OCI-M2 (cell line): ENCODE results near the gene MAZ.
"Not testable (repeated sequence)": the region's sequence is repeated elsewhere in the genome, so short reads cannot be mapped to it uniquely, and the experiment has no call there.

Experiments
- DNase-seq: peaks from one replicate; lab custom pipeline; 2025; ENCODE audit not compliant: unreplicated experiment; lab: John Stamatoyannopoulos, UW

The MAZ gene

DNA sequence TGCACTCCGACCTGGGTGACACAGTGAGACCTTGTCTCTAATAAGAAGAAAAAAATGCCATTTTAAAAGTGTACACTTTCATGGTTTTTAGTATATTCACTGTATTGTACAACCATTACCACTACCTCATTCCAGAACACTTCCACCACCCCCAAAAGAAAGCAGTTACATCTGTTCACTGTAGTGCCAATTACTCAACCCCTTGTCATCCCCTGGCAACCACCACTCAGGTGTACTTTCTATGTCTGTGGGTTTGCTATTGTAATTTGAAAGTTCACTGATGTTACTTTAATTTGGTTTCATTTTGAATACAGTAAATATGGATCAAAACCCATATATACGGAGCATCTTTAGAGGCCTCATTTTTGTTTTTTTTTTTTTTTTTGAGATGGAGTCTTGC is 22.2 kb upstream of the MAZ start:
- DNase-seq = no peak

DNA sequence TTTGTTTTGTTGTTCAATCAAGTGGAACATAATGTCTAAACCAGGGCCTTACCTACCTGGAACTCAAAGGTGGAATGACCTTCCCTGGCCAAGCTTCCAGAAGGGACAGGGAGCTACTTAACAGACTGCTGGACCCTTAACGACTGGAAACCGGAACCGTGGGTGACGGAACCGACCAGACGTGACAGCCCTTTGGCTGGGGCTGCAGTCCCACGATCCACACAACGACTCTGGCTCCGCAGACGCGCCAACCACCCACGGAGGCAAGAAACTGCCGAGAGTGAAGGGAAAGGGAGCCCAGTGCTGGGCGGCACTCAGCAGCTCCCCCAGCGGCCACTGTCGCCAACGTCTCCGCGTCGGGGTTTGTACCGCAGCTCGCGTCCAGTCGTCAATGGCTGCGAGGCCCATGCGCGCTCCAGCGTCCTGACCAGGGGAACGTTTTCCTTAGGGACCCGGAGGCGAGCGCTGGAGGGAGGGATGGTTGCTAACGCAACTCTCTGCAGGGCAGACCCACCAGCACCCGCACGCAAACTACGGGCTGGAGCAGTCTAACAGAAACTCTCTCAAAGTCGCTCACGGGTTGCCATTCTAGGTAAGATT is 21.3 kb upstream of the MAZ start:
- DNase-seq = no peak

DNA sequence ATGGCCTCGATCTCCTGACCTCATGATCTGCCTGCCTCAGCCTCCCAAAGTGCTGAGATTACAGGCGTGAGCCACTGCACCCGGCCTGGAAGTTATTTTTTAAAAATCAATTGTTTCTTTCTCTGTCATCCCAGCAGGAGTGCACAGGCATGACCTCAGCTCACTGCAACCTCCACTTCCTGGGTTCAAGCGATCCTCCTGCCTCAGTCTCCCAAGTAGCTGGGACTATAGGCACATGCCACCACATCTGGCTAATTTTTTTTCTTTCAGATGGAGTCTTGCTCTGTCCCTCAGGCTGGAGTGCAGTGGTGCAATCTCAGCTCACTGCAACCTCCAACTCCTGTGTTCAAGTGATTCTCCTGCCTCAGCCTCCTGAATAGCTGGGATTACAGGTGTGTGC is 19.2 kb upstream of the MAZ start:
- DNase-seq = not testable (repeated sequence)

DNA sequence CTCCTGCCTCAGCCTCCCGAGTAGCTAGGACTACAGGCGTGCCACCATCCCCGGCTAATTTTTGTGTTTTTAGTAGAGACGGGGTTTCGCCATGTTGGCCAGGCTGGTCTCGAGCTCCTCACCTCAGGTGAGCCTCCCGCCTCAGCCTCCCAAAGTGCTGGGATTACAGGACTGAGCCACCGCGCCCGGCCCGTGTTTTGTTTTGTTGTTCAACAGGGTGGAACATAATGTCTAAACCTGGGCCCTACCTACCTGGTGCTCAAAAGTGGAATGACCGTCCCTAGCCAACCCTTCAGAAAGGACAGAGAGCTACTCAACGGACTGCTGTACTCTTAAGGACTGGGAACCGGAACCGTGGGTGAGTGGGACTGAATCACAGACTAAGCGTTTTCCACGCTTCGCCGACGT is 16.6 kb upstream of the MAZ start:
- no peak for DNase-seq

DNA sequence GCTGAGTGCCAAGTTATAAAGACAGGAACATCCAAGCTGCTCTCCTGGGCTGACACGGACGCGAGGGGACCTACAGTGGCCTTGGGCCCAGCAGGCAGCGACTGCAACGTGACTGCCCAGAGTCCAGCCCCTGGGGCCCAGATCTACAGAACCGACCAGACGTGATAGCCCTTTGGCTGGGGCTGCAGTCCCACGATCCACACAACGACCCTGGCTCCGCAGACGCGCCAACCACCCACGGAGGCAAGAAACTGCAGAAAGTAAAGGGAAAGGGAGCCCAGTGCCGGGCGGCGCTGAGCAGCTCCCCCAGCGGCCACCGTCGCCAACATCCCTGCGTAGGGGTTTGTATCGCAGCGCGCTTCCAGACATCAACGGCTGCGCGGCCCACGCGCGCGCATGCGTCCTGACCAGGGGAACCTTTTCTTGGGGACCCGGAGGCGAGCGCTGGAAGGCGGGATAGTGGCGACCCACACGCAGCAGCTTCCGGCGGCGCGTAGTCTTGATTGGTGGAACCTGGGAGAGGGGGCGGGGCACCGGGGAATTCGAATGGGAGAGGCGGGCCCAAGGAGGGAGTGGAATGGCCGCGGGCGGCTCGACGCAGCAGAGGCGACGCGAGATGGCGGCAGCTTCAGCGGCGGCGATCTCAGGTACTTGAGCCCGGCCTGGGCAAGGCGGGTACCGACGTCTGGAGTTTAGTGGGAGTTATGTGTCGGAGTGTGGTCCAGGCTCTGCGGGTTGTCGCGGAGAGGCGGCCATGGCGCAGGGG is 16.0 kb upstream of the MAZ start, which contains the start of gene KIF22:
KIF22 (plus strand) TSS at position 569 of the 766 bp plus-strand sequence; CDS start at position 578, 9 bp downstream.
- peak; percentile 76 for DNase-seq

DNA sequence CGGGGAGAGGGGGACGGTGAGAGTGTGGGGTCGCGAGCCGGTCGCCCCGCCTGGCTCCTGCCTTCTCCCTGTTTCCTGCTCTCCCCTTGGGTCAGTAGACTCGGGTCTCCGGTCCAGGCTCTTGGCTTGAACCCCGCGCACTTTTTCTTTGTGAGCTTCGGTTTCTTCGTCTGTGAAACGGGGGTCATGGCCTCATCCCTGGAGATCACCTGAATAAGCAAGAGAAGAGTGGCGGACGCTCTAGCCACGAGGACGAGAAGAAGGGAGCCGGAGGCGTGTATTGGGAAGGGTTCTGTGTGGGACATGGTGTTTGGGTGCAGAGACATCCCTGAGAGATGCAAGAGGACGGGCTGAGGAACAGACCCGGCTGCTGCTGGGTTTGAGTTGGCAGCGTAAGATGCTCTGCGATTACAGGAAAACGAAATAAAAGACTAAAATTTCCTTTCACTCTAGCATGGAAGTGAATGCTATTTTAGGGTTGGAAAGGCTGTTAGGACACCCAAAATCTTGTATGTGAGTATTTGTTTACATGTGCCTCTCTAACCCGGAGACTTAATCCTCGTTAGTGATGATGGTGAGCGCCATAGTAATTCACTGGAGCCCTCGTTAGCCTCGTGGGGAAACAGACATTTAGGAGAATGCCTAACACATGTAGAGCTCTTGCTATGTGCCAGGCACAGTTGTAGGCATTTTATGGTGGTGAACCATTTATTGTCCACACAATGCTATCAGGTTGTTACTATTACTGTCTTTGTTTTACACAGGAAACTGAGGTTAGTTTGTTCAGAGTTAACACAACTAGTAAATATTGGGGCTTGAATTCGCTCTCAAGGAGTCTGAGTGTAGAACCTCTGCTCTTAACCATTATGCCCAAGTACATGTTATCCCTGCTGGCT is 15.1 kb upstream of the MAZ start:
- no peak for DNase-seq

DNA sequence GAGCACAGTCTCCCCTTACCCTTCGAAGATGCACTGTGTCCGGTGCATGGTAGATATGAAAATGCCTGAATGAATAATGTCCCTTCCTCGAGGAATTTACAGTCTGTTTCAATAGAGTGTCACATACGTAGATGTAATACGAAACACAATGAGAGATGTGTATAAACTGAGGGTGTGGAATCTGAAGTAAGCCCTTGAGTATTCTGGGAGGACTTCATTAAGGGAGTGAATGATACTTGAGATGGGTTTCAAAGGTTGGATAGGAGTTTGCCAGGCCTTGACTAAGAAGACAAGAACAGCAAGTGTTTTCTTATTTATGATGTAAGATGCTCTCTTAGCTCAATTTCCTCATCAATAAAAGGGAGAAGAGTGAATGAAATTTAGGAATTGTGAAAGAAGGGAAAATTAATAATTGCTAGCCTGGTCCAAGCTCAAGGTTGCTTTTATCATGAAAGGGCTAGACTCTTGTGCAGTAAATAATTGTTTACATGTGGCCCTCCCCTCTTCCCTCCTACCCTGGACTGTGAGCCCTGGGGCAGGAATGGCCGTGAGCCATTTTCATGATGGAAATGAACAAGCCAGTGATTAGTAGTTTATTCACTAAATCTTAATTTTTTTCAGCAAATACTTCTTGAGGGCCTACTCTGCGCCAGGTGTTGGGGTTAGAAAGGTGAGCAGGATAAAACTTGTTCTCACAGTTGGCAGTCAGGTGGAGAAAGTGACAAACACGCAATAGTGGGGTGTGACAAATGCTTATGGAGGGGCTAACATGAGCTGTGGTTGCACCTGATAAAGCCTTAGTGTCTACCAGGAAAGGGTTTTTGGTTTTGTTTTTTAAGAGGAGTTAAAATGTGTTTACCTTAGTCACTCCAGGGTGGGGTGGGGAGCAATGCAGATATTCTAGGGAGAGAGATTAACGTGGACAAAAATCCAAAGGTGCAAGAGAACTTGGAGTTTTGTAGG is 14.2 kb upstream of the MAZ start:
- no peak for DNase-seq

DNA sequence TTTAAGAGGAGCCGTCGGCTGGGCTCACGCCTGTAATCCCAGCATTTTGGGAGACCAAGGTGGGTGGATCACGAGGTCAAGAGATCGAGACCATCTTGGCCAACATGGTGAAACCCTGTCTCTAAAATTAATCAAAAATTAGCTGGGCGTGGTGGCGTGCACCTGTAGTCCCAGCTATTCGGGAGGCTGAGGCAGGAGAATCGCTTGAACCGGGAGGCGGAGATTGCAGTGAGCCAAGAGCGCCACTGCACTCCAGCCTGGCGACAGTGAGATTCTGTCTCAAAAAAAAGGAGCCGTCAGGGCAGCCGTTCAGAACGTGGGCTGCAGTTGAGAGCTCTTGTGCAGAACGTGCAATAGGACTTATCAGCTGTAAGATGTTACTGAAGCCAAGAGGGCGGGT is 13.2 kb upstream of the MAZ start:
- not testable (repeated sequence) for DNase-seq

DNA sequence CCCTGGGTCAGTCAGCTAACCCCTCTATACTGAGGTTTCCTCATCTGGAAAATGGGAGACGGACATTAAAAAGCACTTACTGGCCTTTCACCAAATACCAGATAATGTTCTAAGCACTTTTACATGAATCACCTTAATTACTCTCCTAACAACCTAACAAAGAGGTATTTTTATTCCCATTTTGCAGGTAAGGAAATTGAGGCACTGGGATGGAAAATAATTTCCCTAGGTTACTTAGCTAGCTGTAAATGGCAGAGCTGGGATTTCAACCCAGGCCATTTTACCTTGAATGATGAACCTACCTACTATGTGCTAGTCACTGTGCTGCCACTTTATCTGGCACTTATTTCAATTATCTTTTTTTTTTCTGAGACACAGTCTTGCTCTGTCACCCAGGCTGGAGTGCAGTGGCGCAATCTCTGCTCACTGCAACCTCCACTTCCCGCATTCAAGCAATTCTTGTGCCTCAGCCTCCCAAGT is 12.1 kb upstream of the MAZ start:
- no peak for DNase-seq

DNA sequence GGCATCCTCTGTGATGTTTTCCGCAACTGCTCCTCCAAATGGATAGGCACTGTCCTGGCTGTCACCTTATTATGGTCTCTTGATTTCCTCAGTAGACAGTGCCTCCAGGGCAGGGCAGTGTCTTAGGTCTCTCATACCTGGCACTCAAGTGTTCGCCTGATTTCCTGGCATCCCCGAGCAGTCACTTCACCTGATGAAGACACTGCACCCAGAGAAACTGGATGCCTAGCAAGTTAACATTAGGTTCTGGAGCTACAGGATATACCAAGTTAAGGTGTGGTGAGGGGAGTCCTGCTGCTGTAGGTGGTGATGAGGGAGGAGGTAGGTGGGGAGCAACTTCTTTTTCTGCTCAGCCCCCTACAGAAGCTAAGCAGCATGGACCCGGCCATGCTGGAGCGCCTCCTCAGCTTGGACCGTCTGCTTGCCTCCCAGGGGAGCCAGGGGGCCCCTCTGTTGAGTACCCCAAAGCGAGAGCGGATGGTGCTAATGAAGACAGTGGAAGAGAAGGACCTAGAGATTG is 3.9 kb upstream of the MAZ start:
- DNase-seq = no peak

DNA sequence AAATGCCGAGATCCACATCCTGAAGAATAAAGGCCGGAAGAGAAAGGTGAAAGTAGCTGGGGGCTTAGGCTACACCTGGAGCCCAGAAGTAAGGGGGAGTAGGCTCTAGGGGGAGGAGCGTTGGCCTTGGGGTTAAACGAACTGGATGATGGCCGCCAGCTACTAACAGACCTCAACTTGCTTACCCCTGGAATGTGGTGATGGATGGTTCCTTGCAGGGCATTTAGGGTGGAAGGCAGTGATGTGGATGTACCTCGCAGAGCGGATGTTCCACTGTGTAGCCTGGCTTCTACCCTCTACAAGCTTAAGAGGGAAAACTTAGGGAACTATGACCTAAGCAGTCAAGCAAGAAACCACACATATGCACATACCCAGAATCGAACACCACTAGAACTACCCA is 2.3 kb upstream of the MAZ start:
- no peak for DNase-seq

DNA sequence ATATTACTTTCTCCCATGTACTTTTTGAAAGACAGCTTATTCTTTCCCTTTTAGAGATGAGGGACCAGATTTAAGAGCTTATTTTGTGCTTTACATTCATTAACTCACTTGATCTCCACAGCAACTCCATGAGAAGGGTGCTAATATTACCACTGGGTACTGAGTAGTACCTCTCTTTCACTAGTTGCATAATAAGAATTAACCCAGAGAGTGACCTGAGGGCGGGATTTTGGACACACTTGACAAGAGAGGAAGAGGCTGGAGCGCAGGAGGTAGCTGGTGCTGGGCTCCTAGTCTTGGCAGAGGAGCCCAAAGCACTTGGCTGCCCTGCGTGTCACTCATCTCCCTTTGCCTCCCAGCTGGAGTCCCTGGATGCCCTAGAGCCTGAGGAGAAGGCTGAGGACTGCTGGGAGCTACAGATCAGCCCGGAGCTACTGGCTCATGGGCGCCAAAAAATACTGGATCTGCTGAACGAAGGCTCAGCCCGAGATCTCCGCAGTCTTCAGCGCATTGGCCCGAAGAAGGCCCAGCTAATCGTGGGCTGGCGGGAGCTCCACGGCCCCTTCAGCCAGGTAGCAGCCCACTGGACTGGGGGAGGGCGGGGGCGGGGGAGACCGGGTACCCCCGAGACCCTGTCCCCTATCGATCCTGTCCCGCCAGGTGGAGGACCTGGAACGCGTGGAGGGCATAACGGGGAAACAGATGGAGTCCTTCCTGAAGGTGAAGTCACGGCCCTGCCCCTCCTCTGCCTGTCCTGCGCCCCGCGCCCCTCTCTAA is 1.7 kb upstream of the MAZ start:
- DNase-seq = no peak

DNA sequence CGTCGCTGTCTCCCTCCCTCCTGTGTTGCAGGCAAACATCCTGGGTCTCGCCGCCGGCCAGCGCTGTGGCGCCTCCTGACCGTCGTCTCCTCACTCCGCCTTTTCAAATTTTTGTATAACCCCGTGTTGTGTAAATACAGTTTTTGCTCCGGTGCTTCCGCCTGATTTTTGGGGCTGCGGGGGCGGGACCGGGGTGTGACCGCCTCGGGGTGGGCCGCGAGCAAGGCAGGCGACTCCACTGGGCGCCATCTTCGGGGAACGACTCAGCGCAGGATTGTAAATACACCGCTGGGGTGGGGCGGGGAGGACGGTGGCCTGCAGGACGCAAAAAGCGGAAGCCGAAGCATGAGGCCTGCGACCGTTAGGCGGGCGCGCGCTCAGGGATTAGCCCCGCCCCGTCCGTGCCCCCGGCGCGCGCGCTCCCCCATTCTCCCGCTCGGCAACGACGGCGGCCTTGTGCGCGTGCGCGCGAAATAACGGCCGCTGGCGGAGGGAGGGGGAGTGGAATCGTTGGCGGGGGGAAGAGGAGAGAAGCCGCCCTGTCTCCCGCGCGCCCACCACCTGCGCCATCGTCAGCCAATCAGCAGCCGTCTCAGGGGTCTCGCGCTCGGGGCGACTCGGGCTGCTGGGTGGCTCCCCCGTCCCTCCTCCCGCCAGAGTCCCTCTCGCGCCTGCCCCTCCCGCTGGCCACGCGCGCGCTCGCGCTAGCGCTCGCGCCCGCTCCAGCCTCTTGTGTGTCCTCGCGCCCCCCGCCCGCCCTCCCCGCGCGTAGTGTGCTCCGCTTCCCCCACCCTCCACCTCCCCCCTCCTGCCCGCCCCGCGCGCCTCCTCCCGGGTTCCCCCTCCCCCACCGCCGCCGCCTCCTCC is 864 bp upstream of the MAZ start:
- DNase-seq = no peak

DNA sequence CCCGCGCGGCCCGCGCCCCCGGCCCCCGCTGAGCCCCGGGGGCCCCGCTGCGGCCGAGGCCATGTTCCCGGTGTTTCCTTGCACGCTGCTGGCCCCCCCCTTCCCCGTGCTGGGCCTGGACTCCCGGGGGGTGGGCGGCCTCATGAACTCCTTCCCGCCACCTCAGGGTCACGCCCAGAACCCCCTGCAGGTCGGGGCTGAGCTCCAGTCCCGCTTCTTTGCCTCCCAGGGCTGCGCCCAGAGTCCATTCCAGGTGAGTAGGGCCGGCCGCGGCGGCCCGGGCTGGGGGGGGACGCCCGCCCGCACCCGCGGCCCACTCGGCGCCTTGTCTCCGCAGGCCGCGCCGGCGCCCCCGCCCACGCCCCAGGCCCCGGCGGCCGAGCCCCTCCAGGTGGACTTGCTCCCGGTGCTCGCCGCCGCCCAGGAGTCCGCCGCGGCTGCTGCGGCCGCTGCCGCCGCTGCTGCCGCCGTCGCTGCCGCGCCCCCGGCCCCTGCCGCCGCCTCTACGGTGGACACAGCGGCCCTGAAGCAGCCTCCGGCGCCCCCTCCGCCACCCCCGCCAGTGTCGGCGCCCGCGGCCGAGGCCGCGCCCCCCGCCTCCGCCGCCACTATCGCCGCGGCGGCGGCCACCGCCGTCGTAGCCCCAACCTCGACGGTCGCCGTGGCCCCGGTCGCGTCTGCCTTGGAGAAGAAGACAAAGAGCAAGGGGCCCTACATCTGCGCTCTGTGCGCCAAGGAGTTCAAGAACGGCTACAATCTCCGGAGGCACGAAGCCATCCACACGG is 504 bp downstream of the MAZ start:
- DNase-seq = no peak

DNA sequence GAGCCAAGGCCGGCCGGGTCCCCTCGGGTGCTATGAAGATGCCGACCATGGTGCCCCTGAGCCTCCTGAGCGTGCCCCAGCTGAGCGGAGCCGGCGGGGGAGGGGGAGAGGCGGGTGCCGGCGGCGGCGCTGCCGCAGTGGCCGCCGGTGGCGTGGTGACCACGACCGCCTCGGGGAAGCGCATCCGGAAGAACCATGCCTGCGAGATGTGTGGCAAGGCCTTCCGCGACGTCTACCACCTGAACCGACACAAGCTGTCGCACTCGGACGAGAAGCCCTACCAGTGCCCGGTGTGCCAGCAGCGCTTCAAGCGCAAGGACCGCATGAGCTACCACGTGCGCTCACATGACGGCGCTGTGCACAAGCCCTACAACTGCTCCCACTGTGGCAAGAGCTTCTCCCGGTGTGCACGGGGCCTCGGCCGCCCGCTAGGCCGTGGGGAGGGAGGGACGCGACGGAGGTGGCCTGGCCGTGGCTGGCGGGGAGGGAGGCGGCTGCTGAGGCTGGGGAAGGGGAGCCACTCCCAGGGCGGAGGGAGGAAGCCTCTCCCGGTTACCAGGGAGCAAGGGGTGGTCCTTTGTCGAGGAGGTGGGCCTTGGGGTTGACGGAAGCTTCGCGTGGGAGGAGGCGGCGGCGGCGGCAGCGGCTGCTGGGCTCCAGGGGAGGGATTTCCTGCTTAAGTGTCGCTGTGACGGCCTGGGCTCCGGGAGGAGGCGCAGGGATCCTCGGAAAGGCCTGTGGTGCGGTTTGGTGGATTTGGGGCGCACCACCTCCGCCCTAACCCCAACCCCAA is 1.3 kb downstream of the MAZ start:
- no peak for DNase-seq

DNA sequence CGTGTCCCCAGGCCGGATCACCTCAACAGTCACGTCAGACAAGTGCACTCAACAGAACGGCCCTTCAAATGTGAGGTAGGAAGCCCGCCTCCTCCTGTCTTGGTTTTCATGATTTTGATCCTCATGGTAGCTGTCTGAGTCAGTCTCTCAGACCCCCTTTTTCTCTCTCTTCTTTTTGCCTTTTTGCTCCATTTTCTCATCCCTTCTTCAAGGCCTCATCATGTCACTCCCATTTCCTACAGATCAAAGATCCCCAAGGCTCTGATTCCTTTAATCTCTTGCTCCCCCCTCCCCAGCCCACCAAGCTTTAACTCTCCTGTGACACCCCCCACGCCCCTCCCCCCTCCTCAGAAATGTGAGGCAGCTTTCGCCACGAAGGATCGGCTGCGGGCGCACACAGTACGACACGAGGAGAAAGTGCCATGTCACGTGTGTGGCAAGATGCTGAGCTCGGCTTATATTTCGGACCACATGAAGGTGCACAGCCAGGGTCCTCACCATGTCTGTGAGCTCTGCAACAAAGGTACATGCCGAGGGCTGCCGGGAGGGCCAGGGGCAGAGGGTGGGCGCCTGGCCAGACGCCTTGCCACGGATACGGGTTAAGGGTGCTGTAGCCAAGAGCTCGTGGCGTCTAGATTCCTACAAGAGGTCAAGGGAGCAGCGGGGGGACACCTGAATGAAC is 2.0 kb downstream of the MAZ start:
- DNase-seq = no peak
